ENCODE data around the gene SH2D2A. TPM values are rescaled to one million over a fixed set of nuclear protein-coding genes. Genes with fewer than 3 reads are reported as not detected.
"Not testable (repeated sequence)": the region's sequence is repeated elsewhere in the genome, so short reads cannot be mapped to it uniquely, and the experiment has no call there.

SH2D2A gene
- total RNA-seq, 2 experiments from 2014 or later, result 51.6 to 51.8 TPM

GRCh38 chr1:156760796-156761104 is 55.9 kb downstream of the SH2D2A start:
- intact Hi-C loops (cut with DNase I, micrococcal nuclease), result loop anchor here in 1 of 2 experiments (10.0 kb wide), 1 partner anchor 256 kb away; the partner anchor contains the start of gene MEF2D
- Mint-ChIP-seq H3K4me3 (no peak overlapping the region), H3K9me3 (no peaks in the 10 kb centered on the region), H3K27ac (no peak overlapping the region), H3K27me3 (no peaks in the 10 kb centered on the region), H3K36me3 (ENCODE audit: low read depth) (no peaks in the 10 kb centered on the region), H3K4me1 (ENCODE audit: low read depth) (peaks cover 6% of the 10 kb centered on the region)
- Histone ChIP-seq H3K4me1 (ENCODE audit: insufficient read depth, low read length) (no peaks in the 10 kb centered on the region), H3K27ac (ENCODE audit: low read depth in 1 of 2, low read length in 2 of 2) (no peak overlapping the region), H3K36me3 (ENCODE audit: insufficient read depth, low read length) (no peaks in the 10 kb centered on the region), H3K27me3 (ENCODE audit: control insufficient read depth in 1 of 2, insufficient read depth in 2 of 2, low read length in 2 of 2) (no peaks in the 10 kb centered on the region), H3K9me3 (ENCODE audit: control insufficient read depth in 1 of 2, insufficient read depth in 1 of 2, low read length in 2 of 2) (no peaks in the 10 kb centered on the region), H3K4me3 (ENCODE audit: low read length) (no peak overlapping the region)
- no peak for DNase-seq
- POLR2A ChIA-PET, result interaction anchor here (1.0 kb wide), 1 partner anchor 33 kb away, joined by 3 read pairs; the partner anchor contains the start of genes ISG20L2 and METTL25B
- ATAC-seq (ENCODE audit: poor library complexity), result no peak
- TF ChIP-seq CTCF (IDR thresholded peaks at IDR 0.05), result no peak
- CTCF ChIA-PET, result interaction anchor here (1.2 kb wide), 1 partner anchor 35 kb away, joined by 4 read pairs; no protein-coding TSS in a partner anchor

GRCh38 chr1:156760092-156760795 is 56.4 kb downstream of the SH2D2A start:
- DNase-seq (no peak), ATAC-seq (ENCODE audit: poor library complexity) (no peak)
- H3K27me3 ChIP-seq (ENCODE audit: control insufficient read depth in 1 of 2, insufficient read depth in 2 of 2, low read length in 2 of 2), result no peaks in the 10 kb centered on the region
- H3K9me3 Mint-ChIP-seq, result no peaks in the 10 kb centered on the region
- CTCF ChIA-PET, result interaction anchor here (1.2 kb wide), 1 partner anchor 34 kb away, joined by 4 read pairs; no protein-coding TSS in a partner anchor
- TF ChIP-seq CTCF (IDR thresholded peaks at IDR 0.05), result no peak
- intact Hi-C loops (cut with DNase I, micrococcal nuclease), result loop anchor here in 1 of 2 experiments (10.0 kb wide), 1 partner anchor 255 kb away; the partner anchor contains the start of gene MEF2D
- H3K36me3 ChIP-seq (ENCODE audit: insufficient read depth, low read length), result no peaks in the 10 kb centered on the region
- H3K36me3 Mint-ChIP-seq (ENCODE audit: low read depth), result no peaks in the 10 kb centered on the region
- H3K27ac ChIP-seq (ENCODE audit: low read depth in 1 of 2, low read length in 2 of 2), result no peak overlapping the region
- H3K27ac Mint-ChIP-seq, result no peak overlapping the region
- no peaks in the 10 kb centered on the region for H3K9me3 ChIP-seq (ENCODE audit: control insufficient read depth in 1 of 2, insufficient read depth in 1 of 2, low read length in 2 of 2)
- H3K4me3 Mint-ChIP-seq, result no peak overlapping the region
- H3K27me3 Mint-ChIP-seq, result no peaks in the 10 kb centered on the region
- peaks cover 6% of the 10 kb centered on the region for H3K4me1 Mint-ChIP-seq (ENCODE audit: low read depth)
- POLR2A ChIA-PET, result interaction anchor here (1.0 kb wide), 1 partner anchor 32 kb away, joined by 3 read pairs; the partner anchor contains the start of genes ISG20L2 and METTL25B
- H3K4me3 ChIP-seq (ENCODE audit: low read length), result no peak overlapping the region
- no peaks in the 10 kb centered on the region for H3K4me1 ChIP-seq (ENCODE audit: insufficient read depth, low read length)

- H3K9me3 ChIP-seq (ENCODE audit: control insufficient read depth in 1 of 2, insufficient read depth in 1 of 2, low read length in 2 of 2); H3K4me3 Mint-ChIP-seq; H3K27ac ChIP-seq (ENCODE audit: low read depth in 1 of 2, low read length in 2 of 2); H3K27ac Mint-ChIP-seq; H3K27me3 Mint-ChIP-seq; intact Hi-C loops (cut with DNase I, micrococcal nuclease); H3K4me1 ChIP-seq (ENCODE audit: insufficient read depth, low read length); POLR2A ChIA-PET; H3K9me3 Mint-ChIP-seq; H3K4me3 ChIP-seq (ENCODE audit: low read length); H3K36me3 ChIP-seq (ENCODE audit: insufficient read depth, low read length); H3K27me3 ChIP-seq (ENCODE audit: control insufficient read depth in 1 of 2, insufficient read depth in 2 of 2, low read length in 2 of 2); DNase-seq; H3K36me3 Mint-ChIP-seq (ENCODE audit: low read depth); ATAC-seq (ENCODE audit: poor library complexity): not testable (repeated sequence)
- CTCF ChIA-PET, result interaction anchor here (2.2 kb wide), 1 partner anchor 32 kb away, joined by 7 read pairs; no protein-coding TSS in a partner anchor
- H3K4me1 Mint-ChIP-seq (ENCODE audit: low read depth), result peaks cover 20% of the 10 kb centered on the region
Measured at GRCh38 chr1:156757572-156758253, 58.9 kb downstream of the SH2D2A start.

All from CD4-positive, alpha-beta T cell (primary cell).